Measurements from ENCODE around the gene WNT8A.

WNT8A gene

DNA sequence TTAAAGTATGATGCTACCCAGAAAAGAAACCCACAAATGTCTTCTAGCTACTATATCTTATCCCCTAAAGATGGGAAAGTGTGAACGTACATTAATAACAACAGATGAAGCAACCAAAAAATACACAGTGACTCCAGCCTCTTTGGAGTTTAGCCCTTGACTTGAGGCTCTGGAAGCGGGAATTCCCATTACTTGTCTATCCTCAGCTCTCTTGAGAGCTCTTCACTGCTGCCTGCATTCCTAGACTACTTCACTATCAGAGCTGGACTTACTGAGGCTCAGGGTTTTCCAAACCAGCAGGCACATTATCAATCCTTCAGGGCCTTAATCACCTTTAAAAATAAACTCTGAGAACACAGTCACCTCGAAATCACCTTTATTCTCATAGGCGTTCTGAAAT is 56.4 kb downstream of the WNT8A start:
- no peak for DNase-seq (ENCODE audit: low read depth)

All from activated T-cell treated with anti-CD3 and anti-CD28 coated beads for 1 hour (primary cell).